Endothelial cell of umbilical vein (primary cell): ENCODE data around the gene ANAPC2. TPM values are rescaled to one million over a fixed set of nuclear protein-coding genes. Genes with fewer than 3 reads are reported as not detected.

Experiments
- BruUV-seq: library from RNA; stranded (reverse); fragments of 400-500 nt; replicated peaks from 2 replicates; lab custom pipeline; 2021; lab: Mats Ljungman, UMichigan
- CTCF ChIA-PET: fragments of 300-600, 350-600 bp; sonication (Branson Sonifier 250); formaldehyde crosslinking; loops from one replicate; lab custom pipeline; 2021; ENCODE audit warnings: antibody characterized with exemption, inconsistent platforms; lab: Charles Lee
- POLR2A ChIA-PET: fragments of 300-600, 350-600 bp; sonication (Branson Sonifier 250); formaldehyde crosslinking; loops from one replicate; lab custom pipeline; 2021; ENCODE audit warnings: antibody characterized with exemption, inconsistent platforms; lab: Charles Lee
- DNase-seq: peaks from one replicate; pipeline ENCODE4 v3.0.0-alpha.2; 2011; ENCODE audit warnings: low read depth, low spot score
- FAIRE-seq: peaks from 2 replicates; lab custom pipeline; 2011; peaks lifted over from hg19 to GRCh38; lab: Jason Lieb, UNC
- H2AFZ ChIP-seq: 2 replicates; pipeline ENCODE4 v1.6.0; 2012; ENCODE audit warnings: low read depth, low read length, control low read depth, inconsistent platforms
- H3K27ac ChIP-seq: 2 replicates; pipeline ENCODE4 v1.5.1; 2011; ENCODE audit warnings: low read depth, mild to moderate bottlenecking, control low read depth, low read length, moderate library complexity; ENCODE audit not compliant: insufficient read depth
- H3K27me3 ChIP-seq, 2 experiments: 2 replicates each; pipeline versions ENCODE4 v1.6.0 to v1.6.1; 2011; ENCODE audit warnings: low read length in 2 of 2, mixed read lengths in 1 of 2; ENCODE audit not compliant: control insufficient read depth in 2 of 2, insufficient read depth in 2 of 2
- H3K36me3 ChIP-seq, 2 experiments: 2 replicates in 1 of 2; 3 replicates in 1 of 2; pipeline ENCODE4 v1.5.1; 2011; ENCODE audit warnings: low read length in 2 of 2, mild to moderate bottlenecking in 1 of 2, moderate library complexity in 1 of 2; ENCODE audit not compliant: control insufficient read depth in 2 of 2, insufficient read depth in 2 of 2; ENCODE audit errors: extremely low read depth in 1 of 2
- H3K4me1 ChIP-seq: 3 replicates; pipeline ENCODE4 v1.5.1; 2011; ENCODE audit warnings: mild to moderate bottlenecking, low read length; ENCODE audit not compliant: control insufficient read depth, insufficient read depth; ENCODE audit errors: extremely low read depth
- H3K4me2 ChIP-seq: 2 replicates; pipeline ENCODE4 v1.6.1; 2011; ENCODE audit warnings: low read length, control low read depth, mixed read lengths; ENCODE audit not compliant: insufficient read depth
- H3K4me3 ChIP-seq, 3 experiments: fragments of 200-600 bp in 1 of 3; sonication (generic), shearing (Covaris generic) in 1 of 3; replicated peaks in 1 of 3; 2 replicates each; pipeline ENCODE4 v1.5.1; 2011 to 2016; ENCODE audit warnings: control low read depth in 3 of 3, low read length in 3 of 3, mild to moderate bottlenecking in 2 of 3, inconsistent platforms in 1 of 3, low read depth in 1 of 3, moderate library complexity in 1 of 3; ENCODE audit not compliant: insufficient read depth in 1 of 3
- H3K79me2 ChIP-seq: 2 replicates; pipeline ENCODE4 v1.6.0; 2012; ENCODE audit warnings: low read length, inconsistent platforms; ENCODE audit not compliant: control insufficient read depth, insufficient read depth
- H3K9ac ChIP-seq: replicated peaks from 2 replicates; pipeline ENCODE3; 2011; ENCODE audit warnings: low read length, control low read depth; ENCODE audit not compliant: insufficient read depth; ENCODE audit errors: extremely low read depth
- H3K9me1 ChIP-seq: replicated peaks from 3 replicates; pipeline ENCODE4 v1.6.0; 2011; ENCODE audit warnings: mild to moderate bottlenecking, low read length; ENCODE audit not compliant: control insufficient read depth, insufficient read depth; ENCODE audit errors: extremely low read depth
- H3K9me3 ChIP-seq: replicated peaks from 2 replicates; pipeline ENCODE4 v1.5.1; 2012; ENCODE audit warnings: low read length, inconsistent platforms; ENCODE audit not compliant: control insufficient read depth, insufficient read depth
- H4K20me1 ChIP-seq: replicated peaks from 2 replicates; pipeline ENCODE3; 2011; ENCODE audit warnings: mild to moderate bottlenecking, low read length; ENCODE audit not compliant: control insufficient read depth, insufficient read depth; ENCODE audit errors: extremely low read depth
- CTCF ChIP-seq, 2 donors: IDR thresholded peaks; 1 replicate in 1 of 2; 2 replicates in 1 of 2; pipeline ENCODE4 v1.5.1; 2011; ENCODE audit warnings: low read length in 2 of 2, mild to moderate bottlenecking in 2 of 2, moderate library complexity in 2 of 2, control low read depth in 1 of 2, inconsistent platforms in 1 of 2, low read depth in 1 of 2; ENCODE audit not compliant: insufficient read depth in 1 of 2; ENCODE audit errors: extremely low read depth in 1 of 2
- EZH2 ChIP-seq: IDR thresholded peaks from 2 replicates; pipeline ENCODE4 v1.6.1; 2012; ENCODE audit warnings: borderline replicate concordance, low read depth, mild to moderate bottlenecking, moderate library complexity, low read length, inconsistent platforms; ENCODE audit not compliant: severe bottlenecking
- FOS ChIP-seq: IDR thresholded peaks from 2 replicates; pipeline ENCODE4 v1.6.1; 2011; ENCODE audit warnings: mild to moderate bottlenecking, low read length, moderate library complexity, borderline replicate concordance; ENCODE audit not compliant: insufficient read depth
- GATA2 ChIP-seq: IDR thresholded peaks from 2 replicates; pipeline ENCODE4 v1.7.0; 2011; ENCODE audit warnings: low read depth, mild to moderate bottlenecking, moderate library complexity, mixed read lengths, low read length; ENCODE audit not compliant: insufficient read length, insufficient read depth
- JUN ChIP-seq: IDR thresholded peaks from 2 replicates; pipeline ENCODE4 v1.6.1; 2011; ENCODE audit warnings: borderline replicate concordance, low read depth; ENCODE audit not compliant: insufficient read length, insufficient read depth
- MAX ChIP-seq: IDR thresholded peaks from 2 replicates; pipeline ENCODE4 v1.6.1; 2011; ENCODE audit not compliant: insufficient read depth, insufficient read length
- MYC ChIP-seq: IDR thresholded peaks from one replicate; pipeline ENCODE4 v1.6.1; 2011; ENCODE audit warnings: mild to moderate bottlenecking, low read depth, low read length
- POLR2A ChIP-seq: IDR thresholded peaks from 2 replicates; pipeline ENCODE4 v1.6.1; 2012; ENCODE audit warnings: low read depth, mild to moderate bottlenecking, control low read depth, low read length
- POLR2AphosphoS5 ChIP-seq: IDR thresholded peaks from 2 replicates; pipeline ENCODE4 v1.6.1; 2012; ENCODE audit warnings: low read depth, mild to moderate bottlenecking, control low read depth, low read length, moderate library complexity; ENCODE audit not compliant: insufficient read depth
- dilution Hi-C: fragments of 300-500 bp; cut with MboI; formaldehyde crosslinking; loops from one replicate; pipeline ENCODE4 v1.15.0; 2019; ENCODE audit warnings: low sequenced_read_pairs; ENCODE audit not compliant: extremely low pct_ligation_motif_present
- intact Hi-C: fragments of 100-400 bp; cut with micrococcal nuclease; formaldehyde crosslinking; loops from one replicate; pipeline ENCODE4 v1.10.0; 2022
- polyA plus RNA-seq, 4 experiments: library from polyadenylated mRNA; depleted of rRNA in 3 of 4; stranded (reverse) in 3 of 4; unstranded in 1 of 4; fragments of >200 nt; gene quantifications; 2 replicates each; pipeline versions ENCODE4 v1.2.1 to v1.2.3, GENCODE V29; 2011 to 2012; ENCODE audit warnings: missing spikeins in 1 of 4
- total RNA-seq: library from RNA; stranded (reverse); gene quantifications from 2 replicates; pipeline ENCODE4 v1.2.3, GENCODE V29; 2021

The ANAPC2 gene
- total and polyA plus RNA-seq, 2 donors (not counting 3 experiments of a cell fraction or from before 2014, with no cell fraction given), result 44.8 to 69.2 TPM

- Histone ChIP-seq H3K4me1 (no peaks in the 10 kb centered on the region), H2AFZ (no peak overlapping the region), H3K9me1 (no peaks in the 10 kb centered on the region), H3K27ac (no peak overlapping the region), H3K4me3 (no peak overlapping the region), H3K4me2 (no peak overlapping the region), H3K9me3 (no peaks in the 10 kb centered on the region), H3K9ac (no peak overlapping the region), H3K27me3 (no peaks in the 10 kb centered on the region), H3K79me2 (no peaks in the 10 kb centered on the region), H4K20me1 (no peaks in the 10 kb centered on the region), H3K36me3 (no peaks in the 10 kb centered on the region)
- intact Hi-C loops, result no loop called here
- ChIA-PET POLR2A (interaction anchor here (0.8 kb wide), 1 partner anchor 224 kb away, joined by 9 read pairs; no protein-coding TSS in a partner anchor), CTCF (interaction anchor here (0.7 to 2.4 kb wide), 4 partner anchors 21 to 450 kb away, joined by 4 to 6 read pairs (median 4); no protein-coding TSS in a partner anchor)
- FAIRE-seq (peak; percentile 18), DNase-seq (peak; percentile 12)
- BruUV-seq, result no TSS peak
- no peak for TF ChIP-seq GATA2
- no peak for TF ChIP-seq FOS
- TF ChIP-seq EZH2, result no peak
- TF ChIP-seq JUN, result no peak
- TF ChIP-seq MYC, result no peak
- no peak for TF ChIP-seq POLR2AphosphoS5
- no peak for TF ChIP-seq MAX
- no peak for TF ChIP-seq CTCF (IDR thresholded peaks at IDR 0.05; ENCODE audit: extremely low read depth in 1 of 2, insufficient read depth in 1 of 2, low read depth in 1 of 2, low read length in 2 of 2)
- TF ChIP-seq POLR2A, result no peak
- dilution Hi-C loops, result no loop called here
Measured at GRCh38 chr9:137150617-137151457, 37.5 kb downstream of the ANAPC2 start.
